ENCODE data around the gene GID8.

GID8 gene

DNA sequence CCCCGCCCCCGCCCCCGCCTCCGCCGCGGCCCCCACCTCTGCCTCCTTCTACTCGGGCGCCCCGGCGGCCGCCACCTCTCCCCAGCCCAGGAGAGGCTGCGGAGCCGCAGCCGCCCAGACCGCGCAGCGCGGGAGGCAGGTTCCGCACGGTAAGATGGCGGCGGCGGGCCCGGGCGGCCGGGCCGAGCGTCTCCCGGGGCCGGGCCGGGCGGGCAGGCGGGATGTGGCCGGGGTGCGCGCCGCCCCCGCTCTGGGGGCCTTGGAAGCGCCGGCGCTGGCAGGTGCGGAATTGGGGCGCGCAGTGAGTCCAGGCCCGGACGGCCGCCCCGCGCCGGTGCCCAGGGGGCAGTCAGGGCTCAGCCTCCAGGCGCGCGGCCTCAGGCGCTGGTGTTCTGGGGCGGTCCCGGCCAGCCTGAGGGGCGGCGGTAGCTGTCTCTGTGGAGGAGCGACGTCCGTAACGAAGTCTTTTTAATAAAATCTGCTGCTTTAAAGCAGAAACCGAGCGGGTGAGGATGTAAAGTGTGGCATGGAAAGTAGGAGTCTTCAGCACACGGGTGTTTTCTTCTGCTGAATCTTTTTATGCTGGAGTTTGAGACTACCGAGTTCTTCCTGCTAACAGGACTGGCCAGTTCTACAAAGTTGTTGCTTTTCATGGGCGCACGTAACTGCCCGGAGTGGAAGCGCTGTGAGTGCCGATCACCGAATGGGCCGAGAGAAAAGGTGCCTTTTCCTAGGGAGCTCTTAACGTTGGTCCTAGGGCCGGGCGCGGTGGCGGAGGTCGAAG is at the start of gene GID8:
TSS of gene GID8 (plus strand) at position 43 of the 784 bp plus-strand sequence. CDS start 3,356 bp downstream, outside the sequence.
- DNase-seq (ENCODE audit: low spot score) = peak; percentile 62

DNA sequence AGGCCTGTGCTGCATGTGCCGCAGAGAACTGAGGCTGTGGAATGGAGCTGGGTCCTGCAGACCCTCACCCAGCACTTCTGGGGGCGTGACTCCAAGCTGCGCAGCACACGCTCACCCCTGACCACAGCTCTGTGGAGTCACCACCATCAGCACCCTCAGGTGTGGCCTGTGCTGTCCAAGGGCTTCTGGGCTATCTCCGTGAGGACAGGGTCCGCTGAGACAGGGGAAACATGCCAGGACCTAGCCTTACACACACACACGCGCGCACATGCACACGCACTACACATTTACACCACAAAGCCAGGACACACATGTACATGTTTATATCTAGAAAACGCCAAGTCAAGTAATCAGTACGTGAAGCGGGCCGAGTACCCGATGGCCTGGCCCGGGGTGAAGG is 49.5 kb upstream of the GID8 start:
- DNase-seq (ENCODE audit: low spot score) = no peak

DNA sequence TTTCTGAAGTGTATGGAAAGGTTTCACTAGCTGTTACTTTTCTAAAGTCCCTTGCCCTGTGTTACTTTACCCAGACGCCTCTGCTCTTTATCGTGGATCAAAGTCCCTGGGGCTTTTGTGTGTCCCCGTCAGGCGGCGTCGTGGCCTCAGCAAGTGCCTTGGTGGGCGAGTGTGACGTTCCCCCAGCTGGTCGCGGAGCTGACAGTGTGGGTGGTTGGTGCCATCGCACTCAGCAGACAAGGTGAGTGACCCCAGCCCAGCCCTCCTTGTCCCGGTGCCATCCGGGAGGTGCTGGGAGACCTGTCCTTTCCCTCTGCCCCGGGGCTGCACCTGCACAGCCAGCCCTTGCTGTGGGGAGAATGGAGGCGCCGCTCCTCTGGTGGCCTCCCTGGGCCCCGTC is 49.0 kb upstream of the GID8 start:
- no peak for DNase-seq (ENCODE audit: low spot score)

DNA sequence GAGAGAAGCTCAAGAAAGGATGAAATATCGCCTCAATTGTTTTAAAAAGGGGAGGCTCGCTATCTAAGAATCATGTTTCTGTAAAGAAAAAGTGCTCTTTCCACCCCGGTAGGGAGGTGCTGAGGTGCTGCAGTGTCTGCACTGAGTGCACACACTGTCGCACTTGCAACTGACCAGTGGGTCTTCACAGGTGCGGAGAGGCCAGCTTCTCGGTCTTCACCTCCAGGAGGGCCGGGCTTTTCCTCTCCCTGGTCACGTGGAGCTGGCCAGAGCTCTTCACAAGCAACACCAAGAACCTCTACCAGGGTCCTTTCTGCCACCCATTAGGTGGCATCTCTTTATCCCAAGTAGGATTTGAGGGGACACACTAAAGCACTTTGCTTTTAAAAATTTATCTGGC is 48.5 kb upstream of the GID8 start:
- DNase-seq (ENCODE audit: low spot score) = no peak

DNA sequence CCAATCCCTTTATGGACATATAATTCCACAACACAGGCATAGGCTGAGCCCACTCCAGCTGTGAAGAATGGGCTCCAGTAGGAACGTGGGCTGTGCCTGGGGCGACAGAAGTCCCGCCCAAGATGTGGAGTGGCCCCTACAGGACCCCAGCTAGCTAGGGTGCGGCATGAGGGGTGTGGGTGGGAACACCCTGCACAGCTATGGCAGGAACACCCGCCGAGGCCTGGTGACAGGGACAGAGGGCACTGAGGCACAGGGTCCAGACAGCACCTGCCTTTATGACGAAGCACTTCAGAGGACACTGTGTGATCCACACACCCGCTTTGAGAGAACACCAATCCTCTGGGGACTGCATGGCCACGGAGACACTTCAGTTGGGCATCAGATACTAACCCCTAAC is 48.1 kb upstream of the GID8 start:
- no peak for DNase-seq (ENCODE audit: low spot score)

DNA sequence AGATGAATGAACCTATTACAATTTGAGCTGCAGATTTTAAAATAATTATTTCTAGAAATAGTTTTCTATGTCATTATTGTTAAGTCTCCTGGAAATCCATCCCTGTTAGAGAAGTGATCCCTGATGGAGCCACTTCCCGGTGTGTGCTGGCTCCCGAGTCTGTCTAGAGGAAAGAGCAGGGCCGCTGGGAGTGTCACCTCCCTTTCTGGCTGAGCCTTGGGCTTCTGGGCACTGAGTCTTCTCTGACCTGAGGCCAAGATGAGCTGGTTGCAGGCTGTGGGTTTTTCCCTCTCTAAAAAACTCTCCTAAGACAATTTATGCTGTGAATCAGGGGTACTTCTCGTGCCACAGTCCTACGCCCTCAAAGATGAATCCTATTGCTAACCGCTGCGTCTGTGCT is 47.5 kb upstream of the GID8 start:
- no peak for DNase-seq (ENCODE audit: low spot score)

DNA sequence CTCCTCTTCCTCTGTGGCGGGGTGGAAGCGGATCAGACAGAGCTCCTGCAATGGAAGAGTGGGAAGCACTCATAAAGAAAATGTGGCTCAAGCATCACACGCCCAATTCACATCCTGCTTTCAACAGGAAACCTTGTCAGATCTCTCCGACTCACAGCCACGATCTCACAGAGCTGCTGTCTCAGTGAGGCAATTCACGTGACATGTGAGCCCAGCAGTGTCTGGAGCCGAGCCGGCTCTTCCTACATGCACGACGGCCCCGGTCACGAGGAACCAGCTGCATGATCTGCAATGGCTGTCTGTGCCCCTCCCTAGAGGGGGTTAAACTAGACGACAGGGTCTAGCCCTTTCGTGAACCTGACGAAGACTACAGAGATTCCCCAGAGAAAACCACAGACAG is 46.8 kb upstream of the GID8 start:
- no peak for DNase-seq (ENCODE audit: low spot score)

DNA sequence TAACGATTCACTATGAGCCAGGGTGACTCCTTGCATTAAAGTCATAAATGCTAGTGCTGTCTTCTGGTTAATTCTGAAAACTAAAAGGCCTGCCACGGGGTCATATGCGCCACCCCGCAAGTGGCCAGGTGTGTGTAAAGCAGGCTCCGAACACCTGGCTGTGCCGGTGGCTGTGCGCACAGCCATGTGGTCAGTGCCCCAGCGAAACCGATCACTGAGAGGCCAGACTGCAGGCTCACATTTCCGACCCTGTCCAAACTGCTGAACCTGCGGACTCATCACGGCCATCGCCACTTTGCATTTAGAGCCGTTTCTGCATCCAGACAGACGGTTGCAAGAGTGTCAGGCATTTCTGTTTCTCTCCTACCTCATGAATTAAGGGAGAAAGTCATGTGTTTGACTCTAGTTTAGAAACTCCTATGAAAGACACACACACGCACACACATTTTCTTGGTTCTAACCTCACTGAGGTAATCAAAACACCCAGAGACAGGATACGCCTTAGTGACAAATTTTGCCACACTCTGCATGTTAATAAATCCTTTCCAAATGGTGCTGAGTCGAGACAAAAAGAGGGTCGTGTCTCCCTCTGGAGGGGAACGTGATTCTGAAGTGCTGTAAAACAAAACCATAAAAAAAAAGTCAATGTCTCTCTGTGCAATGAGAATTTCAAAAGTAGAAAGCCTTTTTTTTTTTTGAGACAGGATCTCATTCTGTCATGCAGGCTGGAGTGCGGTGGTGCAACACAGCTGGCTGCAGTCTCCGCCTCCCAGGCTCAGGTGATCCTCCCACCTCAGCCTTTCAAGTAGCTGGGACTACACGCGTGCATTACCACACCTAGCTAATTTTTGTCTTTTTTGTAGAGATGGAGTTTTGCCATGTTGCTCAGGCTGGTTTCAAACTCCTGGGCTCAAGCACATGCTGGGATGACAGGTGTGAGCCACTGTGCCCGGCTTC is 45.3 kb upstream of the GID8 start:
- DNase-seq (ENCODE audit: low spot score) = no peak

DNA sequence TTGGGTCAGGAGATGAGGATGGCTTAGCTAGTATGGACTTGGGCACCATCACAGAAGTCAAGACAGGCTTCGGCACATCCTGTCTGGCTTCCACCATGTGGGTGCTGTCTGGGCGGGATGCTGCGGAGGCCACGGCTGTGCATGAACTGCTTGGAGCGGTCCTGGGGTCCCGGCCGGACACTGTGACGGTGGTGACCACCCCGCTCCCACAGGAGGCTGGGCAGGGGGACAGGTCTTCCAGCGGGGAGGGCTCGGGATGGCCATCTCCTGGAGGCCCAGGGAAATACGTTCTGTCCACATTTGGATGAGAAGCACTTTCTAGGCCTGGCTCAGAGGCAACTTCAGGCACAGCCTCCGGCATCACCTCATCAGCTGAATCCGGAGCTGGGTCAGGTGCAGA is 44.2 kb upstream of the GID8 start:
- peak; percentile 55 for DNase-seq (ENCODE audit: low spot score)

DNA sequence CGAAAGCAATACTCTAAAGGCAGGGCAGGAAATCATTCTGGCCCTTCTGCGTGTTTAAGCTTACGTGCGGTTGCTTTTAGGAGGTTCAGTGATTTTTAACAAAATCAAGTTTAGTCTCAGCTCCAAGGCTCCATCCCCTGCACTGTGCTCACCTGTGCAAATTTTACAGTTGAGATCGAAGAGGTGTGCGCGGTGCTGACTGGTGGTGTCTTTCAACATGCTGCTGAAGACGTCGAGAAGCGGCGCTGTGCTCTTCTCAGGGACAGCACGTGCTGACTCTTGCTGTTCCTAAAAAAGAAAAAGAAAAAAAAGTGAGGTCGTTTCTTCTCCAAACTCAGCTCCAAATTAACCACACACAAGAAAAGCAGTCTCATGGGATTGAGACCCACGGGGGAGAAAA is 43.7 kb upstream of the GID8 start:
- no peak for DNase-seq (ENCODE audit: low spot score)

DNA sequence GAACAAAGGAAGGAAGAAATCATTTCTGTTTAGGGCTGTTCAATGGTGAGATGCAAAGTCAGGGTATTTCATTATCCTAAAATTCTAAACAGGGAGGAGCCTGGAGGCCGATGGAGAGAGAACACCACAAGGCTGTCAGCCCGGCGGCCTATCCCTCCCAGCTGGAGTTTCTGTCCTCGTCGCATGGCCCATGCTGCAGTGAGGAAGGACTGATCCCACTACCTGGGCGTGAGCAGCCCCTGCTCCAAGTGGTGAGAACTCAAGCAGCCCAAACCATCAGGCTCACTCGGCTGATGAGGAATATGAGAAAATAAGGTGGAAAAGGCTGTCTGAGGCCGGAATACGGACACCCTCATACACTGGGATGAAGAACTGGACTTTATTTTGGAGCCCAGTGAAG is 42.4 kb upstream of the GID8 start:
- DNase-seq (ENCODE audit: low spot score) = no peak

DNA sequence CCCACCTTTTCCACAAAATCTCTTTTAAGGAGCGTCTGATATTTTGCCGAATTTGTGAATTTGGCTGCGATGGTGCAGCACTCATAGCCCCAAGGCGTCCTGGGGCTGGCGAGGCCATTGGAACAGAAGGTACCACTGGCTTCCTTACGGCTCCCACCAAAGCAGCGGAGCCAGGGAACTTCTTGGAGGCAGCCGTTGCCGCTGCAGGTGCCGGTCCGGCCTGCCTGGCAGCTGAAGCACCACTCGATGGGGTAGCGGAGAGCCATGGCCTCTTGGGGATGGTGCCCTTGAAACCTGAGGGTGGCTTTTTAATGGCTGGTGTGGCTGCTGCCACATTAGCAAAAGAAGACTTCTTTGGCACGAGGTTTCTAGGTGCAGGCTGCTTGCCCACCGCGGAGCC is 41.4 kb upstream of the GID8 start:
- DNase-seq (ENCODE audit: low spot score) = no peak

DNA sequence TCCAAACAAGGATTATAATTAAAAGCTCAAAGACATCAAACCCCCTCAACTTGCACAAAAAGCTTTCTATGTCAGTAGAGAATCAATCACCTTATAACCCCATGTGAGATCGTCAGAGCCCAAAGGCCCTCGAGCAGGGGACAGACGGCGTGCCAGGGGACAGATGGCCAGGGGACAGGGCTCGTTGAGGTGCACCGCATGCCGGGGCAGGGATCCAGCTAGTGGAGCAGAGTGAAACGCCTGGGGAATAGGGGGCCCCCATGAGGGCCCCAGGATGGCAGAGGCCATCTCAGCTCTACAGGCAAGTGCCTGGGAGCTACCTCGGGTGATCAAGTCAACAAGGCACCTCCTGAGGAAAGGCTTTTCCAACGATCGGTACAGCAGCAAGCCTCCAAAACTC is 40.3 kb upstream of the GID8 start:
- DNase-seq (ENCODE audit: low spot score) = no peak

DNA sequence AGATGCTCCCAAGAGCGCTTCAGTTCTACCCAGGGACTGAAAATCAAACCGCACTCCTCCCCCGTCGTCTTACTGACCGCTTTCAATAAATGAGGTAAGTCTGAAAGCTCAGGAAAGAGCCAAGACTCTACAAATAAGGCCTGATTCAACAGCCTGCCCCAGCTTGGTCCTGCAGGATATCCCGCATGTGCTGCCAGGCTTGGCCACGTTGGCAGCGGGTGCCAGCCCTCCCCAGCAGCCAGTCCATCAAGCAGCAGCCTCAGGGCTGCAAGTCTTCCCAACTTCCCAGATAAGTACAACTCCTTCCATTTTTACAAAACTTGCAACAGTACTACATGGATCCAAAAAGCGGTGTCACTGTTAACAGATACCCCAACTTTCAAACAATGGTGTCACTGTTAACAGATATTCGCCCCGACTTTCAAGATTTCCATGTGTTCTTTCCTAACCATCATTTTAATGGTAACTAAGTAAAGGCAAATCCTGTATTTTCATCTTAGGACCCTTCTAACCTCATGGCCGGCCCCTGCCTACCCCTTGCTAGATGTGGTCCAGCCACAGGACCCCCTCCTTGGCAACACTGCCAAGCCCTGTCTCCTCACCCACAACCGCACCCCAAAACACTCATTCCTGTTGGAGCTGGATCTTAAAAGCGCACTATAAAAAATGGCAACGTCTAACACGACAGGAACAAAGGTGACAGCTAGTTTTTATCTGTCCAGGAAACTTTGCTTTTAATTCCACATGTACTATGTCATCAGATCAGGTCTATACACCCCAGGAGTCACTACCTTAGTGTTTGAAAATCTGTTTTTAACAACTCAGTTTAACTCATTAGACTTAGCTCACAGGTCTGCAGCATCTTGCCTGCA is 39.6 kb upstream of the GID8 start:
- no peak for DNase-seq (ENCODE audit: low spot score)

DNA sequence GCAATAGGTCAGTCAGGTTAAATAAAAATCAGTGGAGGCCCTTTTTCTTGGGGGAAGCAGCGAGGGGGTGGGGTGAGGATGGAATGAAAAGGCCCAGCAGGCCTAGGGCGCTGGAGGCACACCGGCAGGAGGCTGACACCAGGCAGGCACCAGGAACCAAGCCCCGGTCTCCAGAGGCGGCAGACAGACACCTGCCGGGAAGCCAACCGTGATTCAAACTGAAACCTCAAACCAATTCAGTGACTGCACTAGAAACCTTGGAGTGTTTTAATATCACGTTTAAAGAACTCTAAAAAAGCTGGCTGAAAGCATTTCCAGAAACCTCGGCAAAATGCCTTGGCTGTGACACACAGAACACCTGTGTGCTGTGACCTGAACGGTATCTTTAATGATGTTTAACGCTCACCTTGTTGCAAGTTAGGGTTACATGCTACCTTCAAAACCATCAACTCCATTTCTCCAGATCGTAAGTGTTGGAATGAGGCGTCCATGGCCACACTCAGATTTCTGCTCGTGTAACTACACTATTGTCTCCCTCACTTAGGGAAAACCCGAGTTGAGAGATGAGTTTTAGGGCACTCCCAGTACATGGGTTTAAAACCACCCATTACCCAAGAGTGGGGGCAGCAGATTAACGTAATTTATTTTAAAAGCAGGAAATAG is 38.8 kb upstream of the GID8 start:
- no peak for DNase-seq (ENCODE audit: low spot score)

DNA sequence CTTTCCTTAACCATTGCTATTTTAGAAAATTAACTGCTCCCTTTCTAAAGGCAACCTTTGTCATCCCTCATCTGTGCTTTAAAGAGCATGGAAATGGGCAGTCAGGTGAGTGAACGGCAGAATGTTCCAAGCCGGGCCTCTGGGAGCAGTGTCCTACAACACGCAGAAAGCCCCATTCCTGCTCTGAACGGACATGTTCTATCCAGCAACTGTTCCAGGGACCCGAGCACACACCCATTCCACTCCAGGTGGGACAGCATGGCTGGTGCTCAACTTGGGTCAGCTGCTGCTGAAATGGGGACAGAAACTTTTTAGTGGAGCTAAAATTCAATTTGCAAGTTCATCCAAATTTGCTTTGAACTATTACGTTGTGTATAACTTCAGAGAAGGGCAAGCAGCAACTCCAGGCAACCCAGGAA is 38.3 kb upstream of the GID8 start:
- DNase-seq (ENCODE audit: low spot score) = peak; percentile 67

DNA sequence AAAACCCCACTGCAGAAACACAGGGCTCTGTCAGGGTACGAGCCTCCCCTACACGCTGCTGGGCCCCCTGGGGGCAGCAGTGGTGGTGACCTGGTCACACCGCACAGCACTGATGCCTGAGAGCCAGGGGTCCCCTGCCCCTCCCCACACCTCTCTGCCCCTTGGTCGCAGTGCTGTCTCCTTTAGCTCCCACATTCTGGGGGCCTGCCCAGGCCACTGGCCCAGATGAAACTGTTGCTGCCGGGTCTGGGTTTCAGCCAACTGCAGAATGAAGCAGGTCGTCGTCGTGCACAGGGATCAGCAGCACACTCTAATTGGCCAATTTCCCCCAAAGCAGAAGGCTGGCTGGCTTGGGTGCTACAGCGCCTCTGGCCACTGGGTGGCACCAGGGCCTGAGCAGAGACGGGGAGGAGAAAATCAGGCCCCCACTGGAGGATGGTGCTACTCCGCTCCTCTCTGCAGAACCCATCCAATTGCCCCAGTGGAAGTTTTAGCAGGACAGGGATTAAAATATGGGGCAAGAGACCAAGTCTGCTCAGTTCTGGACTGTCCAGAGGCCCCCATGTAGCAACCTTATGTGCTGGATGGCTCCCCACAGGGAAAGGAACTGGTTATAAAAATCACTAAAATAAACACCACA is 37.8 kb upstream of the GID8 start:
- peak; percentile 98 for DNase-seq (ENCODE audit: low spot score)

DNA sequence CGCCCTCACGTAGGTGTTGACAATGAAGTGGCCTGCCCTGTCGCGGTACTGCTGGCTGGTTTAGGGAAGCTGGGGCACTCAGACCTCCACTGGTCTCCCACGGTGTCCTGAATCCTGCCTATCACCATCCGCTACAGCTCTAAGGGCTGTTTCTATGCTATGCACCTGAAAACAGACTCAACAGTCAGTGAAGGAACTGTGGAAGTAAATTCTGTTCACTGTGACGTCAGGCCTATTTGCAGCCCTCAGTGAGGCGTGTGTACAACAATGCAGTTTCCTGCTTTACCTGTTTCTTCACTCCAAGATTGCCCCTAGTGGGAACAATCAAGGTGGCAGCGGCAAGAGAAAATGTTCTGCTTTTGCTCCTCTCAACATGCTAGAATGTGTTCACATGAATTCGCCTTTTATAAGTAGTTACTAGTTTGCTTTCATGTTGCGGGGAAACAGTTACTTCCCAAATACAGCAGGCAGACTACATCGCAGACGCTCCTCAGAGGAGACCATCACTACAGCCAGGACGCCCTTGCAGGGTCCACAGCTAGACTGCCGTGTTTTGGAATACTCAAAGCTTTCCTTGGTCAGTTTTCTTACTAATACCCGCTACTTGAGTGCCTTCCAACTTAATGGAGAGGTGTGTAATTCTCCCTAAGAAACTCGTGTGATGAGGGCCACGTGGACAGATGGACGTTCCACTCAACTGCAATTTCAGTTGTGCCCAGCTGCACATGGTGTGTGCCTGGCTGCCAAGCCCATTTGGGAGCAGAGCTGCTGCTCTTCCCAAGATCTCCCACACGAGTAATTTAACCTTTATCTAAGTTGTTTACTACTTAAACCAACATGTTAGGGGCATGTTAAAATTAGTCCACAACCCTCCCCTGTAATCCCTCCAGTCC is 37.0 kb upstream of the GID8 start:
- DNase-seq (ENCODE audit: low spot score) = peak; percentile 83

DNA sequence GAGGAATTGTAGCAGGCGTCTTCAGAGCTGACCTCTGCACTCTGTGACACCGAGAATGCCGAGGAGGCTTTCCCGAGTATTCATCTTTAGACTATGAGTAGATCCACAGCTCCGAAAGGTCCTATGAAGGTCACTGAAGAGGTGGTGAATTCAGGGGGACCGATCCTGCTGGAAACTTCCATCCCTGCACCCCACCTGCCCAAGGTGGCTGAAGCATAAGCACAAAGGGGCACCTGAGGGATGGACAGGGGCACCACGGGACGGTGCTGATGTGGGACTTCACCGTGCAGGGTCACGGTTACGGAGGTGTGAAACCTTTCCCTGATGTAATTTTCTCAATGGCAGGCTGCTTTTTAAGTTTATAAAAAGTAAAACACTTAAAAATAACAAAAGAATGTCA is 36.1 kb upstream of the GID8 start:
- DNase-seq (ENCODE audit: low spot score) = no peak

Data from HuH-7 (cell line).